Naive thymus-derived CD8-positive, alpha-beta T cell (primary cell): ENCODE data around the gene ZCCHC13. TPM values are rescaled to one million over a fixed set of nuclear protein-coding genes. Genes with fewer than 3 reads are reported as not detected.
"Not testable (repeated sequence)": the region's sequence is repeated elsewhere in the genome, so short reads cannot be mapped to it uniquely, and the experiment has no call there.

Experiments
- ATAC-seq, 2 donors: fragments of 150-1000 bp; cut with Tn5 transposase in 1 of 2; sonication (Bioruptor Pico), chemical (Tn5 transposase) in 1 of 2; 1 replicate in 1 of 2; 2 replicates in 1 of 2; pipeline ENCODE4 v1.10.0; 2021; ENCODE audit warnings: mild to moderate bottlenecking in 2 of 2, moderate library complexity in 2 of 2
- POLR2A ChIA-PET: fragments of 350-600 bp; sonication (Branson Sonifier 250); formaldehyde crosslinking; loops from one replicate; lab custom pipeline; 2021; ENCODE audit warnings: antibody characterized with exemption; lab: Charles Lee
- DNase-seq, 10 donors: peaks; one replicate each; pipeline versions ENCODE4 v3.0.0 to v3.0.0-alpha.2; 2020 to 2022
- H3K27ac Mint-ChIP-seq, 10 donors: one replicate each; pipeline ENCODE4 v1.8.0; 2020 to 2022; ENCODE audit warnings: mild to moderate bottlenecking in 10 of 10, mixed read lengths in 10 of 10, moderate library complexity in 4 of 10, inconsistent platforms in 1 of 10
- H3K27me3 Mint-ChIP-seq, 5 donors: one replicate each; pipeline ENCODE4 v1.8.0; 2021 to 2022; ENCODE audit warnings: mixed read lengths in 5 of 5
- H3K36me3 Mint-ChIP-seq, 3 donors: one replicate each; pipeline ENCODE4 v1.8.0; 2020 to 2022; ENCODE audit warnings: mixed read lengths in 3 of 3, mild to moderate bottlenecking in 2 of 3, inconsistent platforms in 1 of 3
- H3K4me1 Mint-ChIP-seq, 4 donors: one replicate each; pipeline ENCODE4 v1.8.0; 2021 to 2022; ENCODE audit warnings: mixed read lengths in 4 of 4
- H3K4me3 Mint-ChIP-seq, 10 donors: one replicate each; pipeline ENCODE4 v1.8.0; 2020 to 2022; ENCODE audit warnings: mild to moderate bottlenecking in 10 of 10, mixed read lengths in 10 of 10, moderate library complexity in 6 of 10, inconsistent platforms in 1 of 10
- H3K9me3 Mint-ChIP-seq, 9 donors: one replicate each; pipeline ENCODE4 v1.8.0; 2020 to 2022; ENCODE audit warnings: mixed read lengths in 9 of 9, mild to moderate bottlenecking in 3 of 9, inconsistent platforms in 1 of 9, moderate library complexity in 1 of 9
- polyA plus RNA-seq, 3 donors: library from polyadenylated mRNA; unstranded; fragments of 300-500 nt; fragmentation: Illumina TruSeq; gene quantifications; one replicate each; pipeline ENCODE4 v1.2.3, GENCODE V29; 2021
- total RNA-seq, 8 experiments: library from RNA in 2 of 8; stranded (reverse) in 2 of 8; gene quantifications; one replicate each; pipeline ENCODE4 v1.2.3 and lab custom pipeline; 2021 to 2026

The ZCCHC13 gene
- total RNA-seq (not detected), polyA plus RNA-seq (not detected), total RNA-seq (lab: John Stamatoyannopoulos, UW) (0 reads per million in 6 experiments)

GRCh38 chrX:74304016-74304415, at the start of gene ZCCHC13:
ZCCHC13 (plus strand) TSS chrX:74304180; CDS start chrX:74304267, 87 bp downstream.
- POLR2A ChIA-PET = interaction anchor here (0.7 kb wide), 1 partner anchor 8 kb away, joined by 5 read pairs; no protein-coding TSS in a partner anchor
- Mint-ChIP-seq H3K4me1 (no peaks in the 10 kb centered on the region), H3K4me3 (no peak within 1 kb of the TSS)

GRCh38 chrX:74258111-74258510, 45.9 kb upstream of the ZCCHC13 start:
- Mint-ChIP-seq H3K9me3 (peaks cover 0 to 10% (median 0%) of the 10 kb centered on the region in 9 donors), H3K4me1 (peaks cover 0 to 10% (median 4%) of the 10 kb centered on the region in 4 donors), H3K36me3 (peaks cover 12 to 71% (median 18%) of the 10 kb centered on the region in 3 donors)
- H3K27me3 Mint-ChIP-seq, H3K4me3 Mint-ChIP-seq, POLR2A ChIA-PET, DNase-seq, ATAC-seq, H3K27ac Mint-ChIP-seq: not testable (repeated sequence)

More at GRCh38 chrX:74304016-74304415, at the start of gene ZCCHC13:
- Mint-ChIP-seq H3K9me3 (peaks cover 0 to 2% (median 0%) of the 10 kb centered on the region in 9 donors), H3K36me3 (no peaks in the 10 kb centered on the region), H3K27ac (no peak within 1 kb of the TSS), H3K27me3 (no peaks in the 10 kb centered on the region)
- DNase-seq (no peak), ATAC-seq (no peak)

GRCh38 chrX:74259885-74260491, 44.0 kb upstream of the ZCCHC13 start:
- DNase-seq (no peak), ATAC-seq (no peak)
- H3K4me3 Mint-ChIP-seq = no peak overlapping the region
- no peaks in the 10 kb centered on the region for H3K27me3 Mint-ChIP-seq
- peaks cover 0 to 5% (median 2%) of the 10 kb centered on the region in 4 donors for H3K4me1 Mint-ChIP-seq
- peaks cover 0 to 10% (median 0%) of the 10 kb centered on the region in 9 donors for H3K9me3 Mint-ChIP-seq
- H3K27ac Mint-ChIP-seq = peak overlapping the region in 1 of 10 donors; percentile 69
- peaks cover 12 to 69% (median 18%) of the 10 kb centered on the region in 3 donors for H3K36me3 Mint-ChIP-seq
- POLR2A ChIA-PET = no interaction called here

- Mint-ChIP-seq H3K36me3 (peaks cover 12 to 52% (median 14%) of the 10 kb centered on the region in 3 donors), H3K27ac (no peak overlapping the region), H3K4me3 (no peak overlapping the region), H3K9me3 (peaks cover 0 to 10% (median 0%) of the 10 kb centered on the region in 9 donors), H3K4me1 (peaks cover 0 to 2% (median 0%) of the 10 kb centered on the region in 4 donors), H3K27me3 (no peaks in the 10 kb centered on the region)
- POLR2A ChIA-PET = no interaction called here
- DNase-seq = no peak
- no peak for ATAC-seq
Observed at GRCh38 chrX:74262452-74263209, 41.3 kb upstream of the ZCCHC13 start.

- POLR2A ChIA-PET = interaction anchor here (0.7 kb wide), 1 partner anchor 282 kb away, joined by 3 read pairs; no protein-coding TSS in a partner anchor
- H3K36me3 Mint-ChIP-seq = peaks cover 0 to 63% (median 4%) of the 10 kb centered on the region in 3 donors
- H3K4me1 Mint-ChIP-seq = peaks cover 2 to 22% (median 12%) of the 10 kb centered on the region in 4 donors
- H3K4me3 Mint-ChIP-seq = no peak overlapping the region
- DNase-seq (no peak), ATAC-seq (no peak)
- H3K9me3 Mint-ChIP-seq = no peaks in the 10 kb centered on the region
- no peak overlapping the region for H3K27ac Mint-ChIP-seq
- H3K27me3 Mint-ChIP-seq = no peaks in the 10 kb centered on the region
Observed at GRCh38 chrX:74270393-74270792, 33.6 kb upstream of the ZCCHC13 start.

- H3K4me1 Mint-ChIP-seq = peaks cover 2 to 22% (median 12%) of the 10 kb centered on the region in 4 donors
- H3K27ac Mint-ChIP-seq = peak overlapping the region in 1 of 10 donors; percentile 23
- peaks cover 0 to 77% (median 7%) of the 10 kb centered on the region in 3 donors for H3K36me3 Mint-ChIP-seq
- H3K4me3 Mint-ChIP-seq = no peak overlapping the region
- H3K27me3 Mint-ChIP-seq = no peaks in the 10 kb centered on the region
- no peaks in the 10 kb centered on the region for H3K9me3 Mint-ChIP-seq
- ATAC-seq (no peak), DNase-seq (no peak)
- POLR2A ChIA-PET = no interaction called here
Observed at GRCh38 chrX:74272230-74272629, 31.8 kb upstream of the ZCCHC13 start.

GRCh38 chrX:74274516-74274915, 29.5 kb upstream of the ZCCHC13 start:
- H3K27ac Mint-ChIP-seq = no peak overlapping the region
- H3K36me3 Mint-ChIP-seq = peaks cover 0 to 84% (median 7%) of the 10 kb centered on the region in 3 donors
- POLR2A ChIA-PET = interaction anchor here (0.6 to 1.0 kb wide), 2 partner anchors 13 to 408 kb away, joined by 3 read pairs; no protein-coding TSS in a partner anchor

GRCh38 chrX:74277320-74277719, 26.7 kb upstream of the ZCCHC13 start:
- H3K4me3 Mint-ChIP-seq = no peak overlapping the region
- POLR2A ChIA-PET = no interaction called here
- no peak overlapping the region for H3K27ac Mint-ChIP-seq
- no peaks in the 10 kb centered on the region for H3K9me3 Mint-ChIP-seq
- peaks cover 0 to 81% (median 11%) of the 10 kb centered on the region in 3 donors for H3K36me3 Mint-ChIP-seq
- H3K27me3 Mint-ChIP-seq = no peaks in the 10 kb centered on the region
- no peak for DNase-seq
- peaks cover 0 to 2% (median 1%) of the 10 kb centered on the region in 4 donors for H3K4me1 Mint-ChIP-seq
- ATAC-seq = no peak

More at GRCh38 chrX:74274516-74274915, 29.5 kb upstream of the ZCCHC13 start:
- H3K4me3 Mint-ChIP-seq = no peak overlapping the region
- no peaks in the 10 kb centered on the region for H3K27me3 Mint-ChIP-seq
- ATAC-seq = no peak
- peaks cover 2 to 15% (median 7%) of the 10 kb centered on the region in 4 donors for H3K4me1 Mint-ChIP-seq
- DNase-seq = no peak
- H3K9me3 Mint-ChIP-seq = no peaks in the 10 kb centered on the region

GRCh38 chrX:74277846-74278245, 26.1 kb upstream of the ZCCHC13 start:
- Mint-ChIP-seq H3K4me1 (peaks cover 0 to 3% (median 1%) of the 10 kb centered on the region in 4 donors), H3K27me3 (no peaks in the 10 kb centered on the region), H3K27ac (no peak overlapping the region), H3K4me3 (no peak overlapping the region), H3K36me3 (peaks cover 0 to 80% (median 11%) of the 10 kb centered on the region in 3 donors), H3K9me3 (no peaks in the 10 kb centered on the region)
- ATAC-seq = no peak
- POLR2A ChIA-PET = no interaction called here
- DNase-seq = no peak

- H3K9me3 Mint-ChIP-seq = no peaks in the 10 kb centered on the region
- ATAC-seq = no peak
- H3K27ac Mint-ChIP-seq = peak overlapping the region in 1 of 10 donors; percentile 49
- H3K27me3 Mint-ChIP-seq = no peaks in the 10 kb centered on the region
- DNase-seq = no peak
- POLR2A ChIA-PET = no interaction called here
- peaks cover 2 to 14% (median 8%) of the 10 kb centered on the region in 4 donors for H3K4me1 Mint-ChIP-seq
- no peak overlapping the region for H3K4me3 Mint-ChIP-seq
- peaks cover 0 to 66% (median 6%) of the 10 kb centered on the region in 3 donors for H3K36me3 Mint-ChIP-seq
Observed at GRCh38 chrX:74280759-74281158, 23.2 kb upstream of the ZCCHC13 start.

GRCh38 chrX:74284391-74284952, 19.5 kb upstream of the ZCCHC13 start:
- peak overlapping the region in 2 of 10 donors; percentile 11 to 31 for H3K27ac Mint-ChIP-seq
- DNase-seq (no peak), ATAC-seq (no peak)
- no peak overlapping the region for H3K4me3 Mint-ChIP-seq
- POLR2A ChIA-PET = interaction anchor here (0.6 kb wide), 1 partner anchor 56 kb away, joined by 4 read pairs; no protein-coding TSS in a partner anchor
- no peaks in the 10 kb centered on the region for H3K27me3 Mint-ChIP-seq
- H3K36me3 Mint-ChIP-seq = peaks cover 0 to 48% (median 4%) of the 10 kb centered on the region in 3 donors
- no peaks in the 10 kb centered on the region for H3K9me3 Mint-ChIP-seq
- H3K4me1 Mint-ChIP-seq = peaks cover 4 to 33% (median 22%) of the 10 kb centered on the region in 4 donors

GRCh38 chrX:74286950-74287740, 16.8 kb upstream of the ZCCHC13 start:
- peaks cover 4 to 40% (median 22%) of the 10 kb centered on the region in 4 donors for H3K4me1 Mint-ChIP-seq

More at GRCh38 chrX:74286950-74287740, 16.8 kb upstream of the ZCCHC13 start:
- Mint-ChIP-seq H3K4me3 (no peak overlapping the region), H3K9me3 (no peaks in the 10 kb centered on the region), H3K36me3 (peaks cover 0 to 26% (median 0%) of the 10 kb centered on the region in 3 donors), H3K27ac (peak overlapping the region in 1 of 10 donors; percentile 39), H3K27me3 (no peaks in the 10 kb centered on the region)
- ATAC-seq (no peak), DNase-seq (no peak)
- POLR2A ChIA-PET = no interaction called here
